Caco-2 (cell line): ENCODE data around the gene PCSK5. TPM values are rescaled to one million over a fixed set of nuclear protein-coding genes. Genes with fewer than 3 reads are reported as not detected.

Source experiments
- BruUV-seq: library from RNA; stranded (reverse); fragments of 400-500 nt; replicated peaks from 2 replicates; lab custom pipeline; 2021; lab: Mats Ljungman, UMichigan
- CTCF ChIA-PET: fragments of 300-600 bp; sonication (Branson Sonifier 250); formaldehyde crosslinking; loops from one replicate; lab custom pipeline; 2022; ENCODE audit warnings: antibody characterized with exemption; lab: Charles Lee
- POLR2A ChIA-PET: fragments of 300-600 bp; sonication (Branson Sonifier 250); formaldehyde crosslinking; loops from one replicate; lab custom pipeline; 2022; ENCODE audit warnings: antibody characterized with exemption; lab: Charles Lee
- DNase-seq, 2 experiments: peaks; one replicate each; pipeline versions ENCODE4 v3.0.0 to v3.0.0-alpha.2; 2020 to 2022
- H3K27me3 ChIP-seq: replicated peaks from 2 replicates; pipeline ENCODE4 v1.6.0; 2011; ENCODE audit warnings: low read length; ENCODE audit not compliant: control insufficient read depth, insufficient read depth
- H3K36me3 ChIP-seq: 2 replicates; pipeline ENCODE4 v1.5.1; 2011; ENCODE audit warnings: low read length; ENCODE audit not compliant: control insufficient read depth, insufficient read depth
- H3K4me1 ChIP-seq: fragments of 250-450 bp; sonication (Bioruptor Pico); 2 replicates; pipeline ENCODE4 v1.5.1; 2020; ENCODE audit warnings: mild to moderate bottlenecking
- H3K4me3 ChIP-seq: 2 replicates; pipeline ENCODE4 v1.5.1; 2011; ENCODE audit warnings: low read depth, mild to moderate bottlenecking, control low read depth, low read length
- H3K9me3 ChIP-seq: fragments of 250-450 bp; sonication (Bioruptor Pico); 2 replicates; pipeline ENCODE4 v1.5.1; 2020; ENCODE audit warnings: mild to moderate bottlenecking, moderate library complexity
- H3K27ac Mint-ChIP-seq: one replicate; pipeline ENCODE4 v1.8.0; 2022; ENCODE audit warnings: mixed read lengths; ENCODE audit not compliant: unreplicated experiment
- H3K27me3 Mint-ChIP-seq: one replicate; pipeline ENCODE4 v1.8.0; 2022; ENCODE audit warnings: mixed read lengths; ENCODE audit not compliant: insufficient read depth, unreplicated experiment
- H3K36me3 Mint-ChIP-seq: one replicate; pipeline ENCODE4 v1.8.0; 2022; ENCODE audit warnings: mild to moderate bottlenecking, mixed read lengths; ENCODE audit not compliant: insufficient read depth, unreplicated experiment
- H3K4me1 Mint-ChIP-seq: one replicate; pipeline ENCODE4 v1.8.0; 2022; ENCODE audit warnings: low read depth, mixed read lengths; ENCODE audit not compliant: unreplicated experiment
- H3K4me3 Mint-ChIP-seq: one replicate; pipeline ENCODE4 v1.8.0; 2022; ENCODE audit warnings: mild to moderate bottlenecking, moderate library complexity, mixed read lengths; ENCODE audit not compliant: unreplicated experiment
- H3K9me3 Mint-ChIP-seq: one replicate; pipeline ENCODE4 v1.8.0; 2022; ENCODE audit warnings: mixed read lengths; ENCODE audit not compliant: unreplicated experiment
- intact Hi-C: fragments of 100-400 bp; cut with micrococcal nuclease; formaldehyde crosslinking; loops from one replicate; pipeline ENCODE4 v1.10.0; 2022; ENCODE audit not compliant: unreplicated experiment
- total RNA-seq: library from RNA; stranded (reverse); gene quantifications from 2 replicates; pipeline ENCODE4 v1.2.3, GENCODE V29; 2022
- TF ChIP-seq, protein P1 (sequence below), 2 experiments: fragments of 200-600 bp in 1 of 2; IDR thresholded peaks; 1 replicate in 1 of 2; 2 replicates in 1 of 2; pipeline versions ENCODE4 v1.5.1 to v1.8.0; 2011 to 2022; ENCODE audit warnings: antibody characterized with exemption in 1 of 2, control low read depth in 1 of 2, inconsistent platforms in 1 of 2, low read depth in 1 of 2, low read length in 1 of 2, mild to moderate bottlenecking in 1 of 2, moderate library complexity in 1 of 2; ENCODE audit not compliant: insufficient read depth in 1 of 2, severe bottlenecking in 1 of 2, unreplicated experiment in 1 of 2

PCSK5 gene
- total RNA-seq, 1 experiment from 2014 or later, result 10.9 TPM

DNA sequence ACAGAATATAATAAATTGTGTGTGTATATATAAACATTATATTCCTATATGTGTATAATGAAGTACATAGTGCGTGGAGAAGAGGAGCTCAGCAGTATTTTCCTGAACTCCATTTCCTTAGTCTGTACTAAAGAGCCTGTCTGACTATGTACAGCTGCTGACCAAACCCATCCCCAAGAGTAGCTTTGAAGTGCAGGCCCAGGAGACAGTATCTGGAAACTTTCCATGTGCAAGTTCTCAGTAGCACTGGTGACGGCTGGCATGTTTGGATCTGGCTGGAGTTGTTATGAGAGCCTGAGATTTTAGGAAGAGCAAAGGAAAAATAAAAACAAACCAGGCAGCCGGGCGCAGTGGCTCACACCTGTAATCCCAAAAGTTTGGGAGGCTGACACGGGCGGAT lies 259.5 kb downstream of the PCSK5 start:
- POLR2A ChIA-PET, result no interaction called here

DNA sequence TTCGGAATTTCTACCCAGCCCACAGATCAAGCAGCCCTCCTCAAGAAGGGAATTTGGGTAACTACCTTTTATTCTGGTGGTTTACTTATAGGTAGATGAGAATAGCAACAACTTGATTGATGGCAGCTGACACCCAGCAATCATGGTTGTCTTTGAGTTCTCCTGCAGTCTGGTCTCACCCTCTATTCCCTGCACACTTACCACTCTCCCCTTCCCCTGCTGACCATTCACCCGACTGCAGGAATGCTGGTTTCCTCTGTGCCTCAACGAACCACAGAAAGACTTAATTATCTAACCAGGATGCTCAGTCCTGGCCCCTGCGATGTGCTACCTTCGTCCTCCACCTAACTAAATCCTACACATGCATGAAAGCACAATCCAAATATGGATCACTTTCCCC lies 260.8 kb downstream of the PCSK5 start:
- intact Hi-C loops, result no loop called here
- no TSS peak for BruUV-seq
- Mint-ChIP-seq H3K27ac (no peak overlapping the region), H3K27me3 (no peaks in the 10 kb centered on the region), H3K4me3 (no peak overlapping the region), H3K36me3 (peaks cover 6% of the 10 kb centered on the region), H3K9me3 (no peaks in the 10 kb centered on the region), H3K4me1 (no peaks in the 10 kb centered on the region)
- Histone ChIP-seq H3K9me3 (no peaks in the 10 kb centered on the region), H3K36me3 (no peaks in the 10 kb centered on the region), H3K27me3 (no peaks in the 10 kb centered on the region), H3K4me3 (no peak overlapping the region), H3K4me1 (no peaks in the 10 kb centered on the region)
- peak in 1 of 2 experiments; percentile 38 for DNase-seq
- CTCF ChIA-PET, result no interaction called here
- POLR2A ChIA-PET, result no interaction called here
- TF ChIP-seq, protein P1, sequence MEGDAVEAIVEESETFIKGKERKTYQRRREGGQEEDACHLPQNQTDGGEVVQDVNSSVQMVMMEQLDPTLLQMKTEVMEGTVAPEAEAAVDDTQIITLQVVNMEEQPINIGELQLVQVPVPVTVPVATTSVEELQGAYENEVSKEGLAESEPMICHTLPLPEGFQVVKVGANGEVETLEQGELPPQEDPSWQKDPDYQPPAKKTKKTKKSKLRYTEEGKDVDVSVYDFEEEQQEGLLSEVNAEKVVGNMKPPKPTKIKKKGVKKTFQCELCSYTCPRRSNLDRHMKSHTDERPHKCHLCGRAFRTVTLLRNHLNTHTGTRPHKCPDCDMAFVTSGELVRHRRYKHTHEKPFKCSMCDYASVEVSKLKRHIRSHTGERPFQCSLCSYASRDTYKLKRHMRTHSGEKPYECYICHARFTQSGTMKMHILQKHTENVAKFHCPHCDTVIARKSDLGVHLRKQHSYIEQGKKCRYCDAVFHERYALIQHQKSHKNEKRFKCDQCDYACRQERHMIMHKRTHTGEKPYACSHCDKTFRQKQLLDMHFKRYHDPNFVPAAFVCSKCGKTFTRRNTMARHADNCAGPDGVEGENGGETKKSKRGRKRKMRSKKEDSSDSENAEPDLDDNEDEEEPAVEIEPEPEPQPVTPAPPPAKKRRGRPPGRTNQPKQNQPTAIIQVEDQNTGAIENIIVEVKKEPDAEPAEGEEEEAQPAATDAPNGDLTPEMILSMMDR (IDR thresholded peaks at IDR 0.05; ENCODE audit: insufficient read depth in 1 of 2, low read depth in 1 of 2, low read length in 1 of 2, severe bottlenecking in 1 of 2, unreplicated experiment in 1 of 2), result no peak

More for the DNA sequence above, 259.5 kb downstream of the PCSK5 start:
- Histone ChIP-seq H3K4me1 (no peaks in the 10 kb centered on the region), H3K27me3 (no peaks in the 10 kb centered on the region), H3K4me3 (no peak overlapping the region), H3K36me3 (no peaks in the 10 kb centered on the region), H3K9me3 (no peaks in the 10 kb centered on the region)
- Mint-ChIP-seq H3K4me3 (no peak overlapping the region), H3K4me1 (no peaks in the 10 kb centered on the region), H3K27me3 (no peaks in the 10 kb centered on the region), H3K9me3 (no peaks in the 10 kb centered on the region), H3K27ac (no peak overlapping the region), H3K36me3 (no peaks in the 10 kb centered on the region)
- CTCF ChIA-PET, result no interaction called here
- no TSS peak for BruUV-seq
- TF ChIP-seq, protein P1 (IDR thresholded peaks at IDR 0.05; ENCODE audit: insufficient read depth in 1 of 2, low read depth in 1 of 2, low read length in 1 of 2, severe bottlenecking in 1 of 2, unreplicated experiment in 1 of 2), result no peak
- intact Hi-C loops, result no loop called here
- no peak for DNase-seq

DNA sequence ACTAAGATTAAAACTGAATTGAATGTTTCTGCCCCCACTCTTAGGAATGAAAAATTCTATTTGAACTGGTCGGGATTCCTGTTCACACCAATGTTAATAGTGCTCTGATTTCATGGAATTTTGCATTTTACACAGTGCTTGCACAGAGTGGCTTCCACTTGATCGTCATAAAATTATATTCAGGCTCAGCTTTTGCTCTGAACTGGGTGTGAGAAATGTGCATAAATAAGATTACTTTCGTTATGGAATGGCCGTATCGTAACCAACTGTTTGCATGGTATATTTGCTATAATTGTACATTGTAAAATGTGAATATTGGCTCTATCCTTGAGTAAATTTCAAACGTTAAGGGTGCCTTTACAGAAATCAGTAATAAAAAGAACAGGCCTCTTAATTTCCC lies 262.9 kb downstream of the PCSK5 start:
- H3K27ac Mint-ChIP-seq, result no peak overlapping the region
- H3K27me3 ChIP-seq, result no peaks in the 10 kb centered on the region
- no peak for DNase-seq
- H3K36me3 ChIP-seq, result no peaks in the 10 kb centered on the region
- H3K4me3 ChIP-seq, result no peak overlapping the region
- intact Hi-C loops, result no loop called here
- no peaks in the 10 kb centered on the region for H3K4me1 Mint-ChIP-seq
- TF ChIP-seq, protein P1 (IDR thresholded peaks at IDR 0.05; ENCODE audit: insufficient read depth in 1 of 2, low read depth in 1 of 2, low read length in 1 of 2, severe bottlenecking in 1 of 2, unreplicated experiment in 1 of 2), result no peak
- CTCF ChIA-PET, result no interaction called here
- H3K4me1 ChIP-seq, result no peaks in the 10 kb centered on the region
- POLR2A ChIA-PET, result no interaction called here
- no TSS peak for BruUV-seq
- H3K4me3 Mint-ChIP-seq, result no peak overlapping the region
- no peaks in the 10 kb centered on the region for H3K27me3 Mint-ChIP-seq
- H3K36me3 Mint-ChIP-seq, result peaks cover 10% of the 10 kb centered on the region
- H3K9me3 Mint-ChIP-seq, result no peaks in the 10 kb centered on the region
- H3K9me3 ChIP-seq, result no peaks in the 10 kb centered on the region
